Activated naive CD8-positive, alpha-beta T cell treated with anti-CD3 and anti-CD28 coated beads for 36 hours (primary cell): Measurements from ENCODE around the gene ACAD8. TPM values are rescaled to one million over a fixed set of nuclear protein-coding genes. Genes with fewer than 3 reads are reported as not detected.

ENCODE experiments used
- total RNA-seq, 2 experiments: library from RNA; stranded (reverse); gene quantifications; one replicate each; pipeline ENCODE4 v1.2.3, GENCODE V29; 2021

The ACAD8 gene
- total RNA-seq, 2 experiments from 2014 or later: 20.9 to 21.1 TPM

Other genes with a start within 250 kb of the ACAD8 start
- 10 to 100 TPM; 18.3 to 21.2 TPM for gene JAM3, start 184.5 kb upstream of the ACAD8 start, total RNA-seq
- gene NCAPD3, start 29.6 kb upstream of the ACAD8 start, total RNA-seq: 10 to 100 TPM; 93.4 to 96.7 TPM
- 10 to 100 TPM; 28.8 to 30.3 TPM for gene VPS26B, start 28.9 kb upstream of the ACAD8 start, total RNA-seq
- 10 to 100 TPM; 79.5 to 79.8 TPM for gene THYN1, start 216 bp upstream of the ACAD8 start, total RNA-seq
- gene GLB1L3, start 22.8 kb downstream of the ACAD8 start, total RNA-seq: 10 to 100 TPM in 1 of 2 experiments, 1 to 10 TPM in 1; 9.8 to 10.9 TPM
- gene GLB1L2, start 78.4 kb downstream of the ACAD8 start, total RNA-seq: 1 to 10 TPM; 9.1 to 9.3 TPM
- under 1 TPM in 1 of 2 experiments, not detected in 1; 0.04 TPM for gene B3GAT1, start 158.7 kb downstream of the ACAD8 start, total RNA-seq